Hepatic stellate cell (primary cell): Measurements from ENCODE around the gene CFI.

Experiments used
- DNase-seq: peaks from one replicate; pipeline ENCODE4 v3.0.0; 2011; ENCODE audit warnings: low spot score

The CFI gene

DNA sequence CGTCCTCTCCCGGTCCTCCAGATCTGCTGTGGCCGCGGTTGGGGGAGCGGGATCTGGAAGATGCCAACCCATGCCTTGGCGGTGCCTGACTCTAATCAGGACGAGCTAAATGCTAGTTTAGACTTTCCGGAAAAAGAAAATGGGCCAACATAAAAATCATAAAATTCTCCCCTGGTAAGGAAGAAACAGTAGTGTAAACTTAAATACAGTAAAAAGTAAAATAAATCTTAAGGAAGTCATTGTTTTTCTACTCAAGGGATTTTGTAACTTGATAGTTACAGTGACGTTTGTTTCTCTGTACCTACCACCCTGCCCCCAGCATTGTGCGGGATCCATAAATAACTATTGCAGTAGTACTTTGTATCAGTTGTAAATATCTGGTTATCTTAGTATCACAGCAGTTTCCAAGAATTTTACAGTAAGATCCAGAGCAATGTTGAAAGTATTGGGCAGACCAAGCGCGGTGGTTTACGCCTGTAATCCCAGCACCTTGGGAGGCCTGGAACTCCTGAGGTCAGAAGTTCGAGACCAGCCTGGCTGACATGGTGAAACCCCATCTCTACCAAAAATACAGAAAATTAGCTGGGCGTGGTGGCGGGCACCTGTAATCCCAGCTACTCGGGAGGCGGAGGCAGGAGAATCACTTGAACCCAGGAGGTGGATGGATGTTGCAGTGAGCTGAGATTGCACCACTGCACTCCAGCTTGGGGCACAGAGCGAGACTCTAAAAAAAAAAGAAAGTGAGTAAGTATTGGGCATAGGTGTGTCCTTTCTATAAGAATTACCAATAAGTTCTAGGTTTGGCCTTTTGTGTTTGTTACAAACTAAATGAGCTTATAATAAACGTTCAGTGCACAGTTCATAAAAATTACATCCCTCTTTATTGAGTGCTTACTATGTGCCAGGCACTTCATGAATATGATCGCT lies 70.9 kb downstream of the CFI start:
- no peak for DNase-seq

DNA sequence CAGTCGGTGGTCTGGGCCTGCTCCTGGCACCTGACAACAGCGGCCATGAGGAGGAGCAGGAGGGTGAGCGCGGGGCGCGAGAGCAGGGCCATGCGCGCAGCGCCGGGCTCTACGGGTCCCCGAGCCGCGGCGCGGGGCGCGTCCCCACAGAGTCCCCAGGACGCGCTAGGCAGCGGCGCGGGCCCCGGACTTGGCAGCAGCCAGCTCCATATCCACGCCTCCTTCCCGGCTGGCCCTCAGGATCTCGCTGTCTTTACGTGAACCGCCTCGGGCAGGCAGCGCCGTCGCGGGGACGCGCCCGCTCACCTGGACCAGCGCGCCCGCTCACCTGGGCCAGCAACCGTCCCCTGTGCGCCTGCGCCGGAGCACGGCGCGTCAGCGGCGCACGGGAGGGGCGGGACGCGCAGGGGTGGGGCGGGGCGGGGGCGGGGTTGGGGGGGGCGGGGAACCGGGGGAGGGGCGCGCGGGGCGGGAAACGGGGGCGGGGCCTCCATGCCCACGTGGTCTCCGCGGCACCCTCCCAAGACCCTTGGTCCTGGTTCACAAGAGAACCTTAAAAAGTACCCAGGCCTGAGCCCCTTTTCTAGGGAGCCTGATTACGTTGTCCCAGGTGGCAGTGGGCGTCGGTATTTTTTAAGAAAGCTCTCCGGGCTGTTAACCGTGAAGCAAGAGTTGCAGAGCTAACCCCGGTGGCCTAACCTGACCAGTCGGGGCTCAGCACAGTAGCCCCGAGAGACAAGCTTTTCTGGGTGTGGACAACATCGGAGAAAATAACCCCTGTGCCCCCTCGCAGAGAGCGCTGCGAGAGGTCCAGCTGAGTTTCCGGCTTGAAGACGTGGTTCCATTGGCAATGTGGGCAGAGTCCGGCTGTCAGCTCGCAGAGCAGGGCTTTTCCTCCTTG lies 71.8 kb downstream of the CFI start, which contains the start of gene PLA2G12A:
Gene PLA2G12A, minus strand, starts transcription at position 353 of the 901 bp plus-strand sequence. Its CDS starts 261 bp downstream, at position 92.
- DNase-seq, result peak; percentile 72

DNA sequence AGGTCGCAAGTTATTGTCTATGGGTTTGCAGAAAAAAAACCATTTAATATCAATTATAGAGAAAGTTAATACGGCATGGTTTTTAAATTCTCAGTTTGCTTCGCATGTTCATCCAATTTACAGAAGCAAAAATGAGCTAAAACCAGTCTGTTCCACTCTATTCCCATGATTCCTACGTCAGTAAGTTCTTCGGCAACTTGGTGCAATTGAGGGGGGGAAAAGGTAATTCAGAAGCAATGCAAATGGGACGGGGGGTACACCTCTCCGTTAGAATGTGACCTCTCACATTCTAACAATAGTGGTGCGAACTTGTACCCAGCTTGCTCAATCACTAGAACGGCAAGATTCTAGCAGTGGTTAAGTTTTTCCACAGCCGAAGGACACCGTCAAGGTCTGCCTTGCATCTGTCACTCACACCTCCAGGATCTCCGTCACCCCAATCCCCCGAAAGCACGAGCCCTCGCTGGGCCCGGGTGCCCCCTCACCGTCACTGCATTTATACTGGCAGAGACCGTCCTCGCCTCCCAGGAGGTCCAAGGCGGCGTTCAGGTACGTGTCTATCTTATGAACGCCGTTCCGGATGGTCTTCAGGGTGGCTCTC lies 72.6 kb downstream of the CFI start:
- DNase-seq, result peak; percentile 6

DNA sequence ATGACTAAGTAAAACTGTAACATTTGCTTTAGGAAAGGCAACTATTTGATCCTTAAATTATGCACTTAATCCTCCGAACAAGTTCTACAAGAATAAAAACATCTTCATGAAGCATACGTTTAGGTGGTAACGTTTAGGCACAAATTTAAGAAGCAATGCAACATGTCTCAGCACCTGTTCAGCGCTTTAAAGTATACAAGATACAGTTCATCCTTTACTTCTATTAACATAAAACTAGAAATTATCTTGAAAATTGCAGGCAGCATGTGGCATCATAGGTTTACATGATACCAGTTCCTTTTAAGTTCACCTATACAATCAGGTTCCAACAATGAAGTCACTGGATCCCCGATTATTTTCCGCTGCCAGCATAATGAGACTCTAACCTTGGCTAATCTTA lies 73.4 kb downstream of the CFI start:
- no peak for DNase-seq

DNA sequence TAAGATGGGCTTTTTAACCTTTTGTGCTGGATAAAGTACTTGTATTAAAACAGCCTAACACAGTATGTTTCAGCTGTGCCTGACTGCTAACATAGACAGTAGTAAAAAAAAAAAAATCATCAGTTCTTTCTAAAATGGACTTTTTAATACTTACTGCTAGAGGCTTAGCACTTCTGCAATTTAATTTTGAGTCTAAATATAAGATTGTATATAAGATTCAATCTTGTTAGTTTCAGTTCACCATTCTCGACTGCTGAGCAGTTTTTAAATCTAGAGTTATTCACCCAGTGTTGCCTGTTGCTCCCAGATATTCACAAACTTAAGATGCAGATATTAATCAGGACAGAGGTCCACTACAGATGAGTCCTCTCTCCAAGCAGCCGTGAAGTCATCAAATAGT lies 78.7 kb downstream of the CFI start:
- DNase-seq, result no peak

- no peak for DNase-seq
Observed at GRCh38 chr4:109722357-109722756, 79.4 kb downstream of the CFI start.

DNA sequence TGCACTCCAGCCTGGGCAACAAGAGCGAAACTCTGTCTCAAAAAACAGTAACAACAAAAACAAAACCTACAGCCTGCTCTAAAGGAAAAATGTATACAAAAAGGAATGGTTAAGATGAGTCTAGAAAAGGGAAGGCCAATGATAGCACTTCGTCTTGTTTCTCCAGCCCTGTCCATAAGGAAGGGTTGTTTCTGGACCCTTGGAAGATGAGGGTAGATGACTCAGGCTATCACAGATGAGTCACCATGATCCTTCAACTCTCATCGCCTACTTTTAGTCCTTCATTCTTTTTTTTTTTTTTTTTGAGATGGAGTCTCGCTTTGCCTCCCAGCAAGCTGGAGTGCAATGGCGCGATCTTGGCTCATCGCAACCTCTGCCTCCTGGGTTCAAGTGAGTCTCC lies 80.8 kb downstream of the CFI start:
- DNase-seq, result peak; percentile 26

DNA sequence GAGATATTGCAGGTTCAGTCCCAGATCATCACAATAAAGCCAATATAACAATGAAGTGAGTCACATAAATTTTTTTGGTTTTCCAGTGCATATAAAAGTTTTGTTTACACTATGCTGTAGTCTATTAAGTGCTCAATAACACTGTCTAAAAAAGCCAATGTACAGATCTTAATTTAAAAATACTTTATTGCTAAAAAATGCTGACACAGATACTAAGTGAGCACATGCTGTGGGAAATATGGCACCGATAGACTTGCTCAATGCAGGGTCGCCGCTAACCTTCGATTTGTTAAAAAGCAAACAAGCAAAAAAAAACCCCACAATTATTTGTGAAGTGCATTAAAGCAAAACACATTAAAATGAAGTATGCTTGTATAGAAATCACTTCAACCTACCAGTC lies 82.2 kb downstream of the CFI start:
- no peak for DNase-seq

- DNase-seq, result no peak
Observed at GRCh38 chr4:109718759-109719158, 83.0 kb downstream of the CFI start.

DNA sequence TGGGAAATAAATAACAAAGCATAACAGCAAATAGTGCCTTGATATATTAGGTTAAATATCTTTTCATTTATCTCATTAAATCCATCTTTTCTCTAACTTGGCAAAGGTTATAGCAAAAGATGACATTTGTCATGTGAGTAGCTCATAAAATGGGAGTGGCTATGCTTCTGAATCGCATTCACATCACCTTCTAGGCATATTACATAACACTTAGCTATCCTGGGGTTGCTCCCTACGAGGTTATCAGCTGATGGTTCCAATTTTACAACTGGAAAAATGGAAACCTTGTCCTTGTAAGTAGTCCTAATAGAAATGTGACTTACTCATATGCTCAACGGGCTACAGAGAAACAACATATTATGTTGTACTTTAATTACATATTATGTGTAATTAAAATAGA lies 88.3 kb downstream of the CFI start:
- DNase-seq, result no peak

DNA sequence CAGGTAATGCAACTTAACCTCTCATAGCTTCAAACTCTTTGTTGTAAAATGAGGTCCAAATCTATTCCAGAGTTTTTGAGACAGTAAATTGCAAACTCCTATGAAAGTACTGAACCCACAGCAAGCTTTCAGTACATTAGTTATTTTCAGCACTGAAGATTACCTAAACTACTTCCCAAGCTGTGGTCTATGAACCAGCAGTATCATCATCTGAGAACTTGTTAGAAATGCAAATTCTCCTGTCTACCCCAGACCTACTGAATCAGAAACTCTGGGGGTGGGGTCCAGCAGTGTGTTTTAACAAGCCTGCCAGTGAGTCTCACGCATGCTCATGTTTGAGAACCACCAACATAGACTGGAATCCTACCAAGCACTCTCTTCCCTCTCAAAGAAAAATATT lies 92.8 kb downstream of the CFI start:
- DNase-seq, result no peak

GRCh38 chr4:109708435-109708834 lies 93.4 kb downstream of the CFI start:
- no peak for DNase-seq

GRCh38 chr4:109703664-109704361 lies 98.0 kb downstream of the CFI start:
- DNase-seq, result no peak

- DNase-seq, result peak; percentile 74
Observed at GRCh38 chr4:109702950-109703663, 98.7 kb downstream of the CFI start, which contains the start of gene CASP6. CASP6 (minus strand) TSS chr4:109703445; CDS start chr4:109703395, 50 bp downstream.

DNA sequence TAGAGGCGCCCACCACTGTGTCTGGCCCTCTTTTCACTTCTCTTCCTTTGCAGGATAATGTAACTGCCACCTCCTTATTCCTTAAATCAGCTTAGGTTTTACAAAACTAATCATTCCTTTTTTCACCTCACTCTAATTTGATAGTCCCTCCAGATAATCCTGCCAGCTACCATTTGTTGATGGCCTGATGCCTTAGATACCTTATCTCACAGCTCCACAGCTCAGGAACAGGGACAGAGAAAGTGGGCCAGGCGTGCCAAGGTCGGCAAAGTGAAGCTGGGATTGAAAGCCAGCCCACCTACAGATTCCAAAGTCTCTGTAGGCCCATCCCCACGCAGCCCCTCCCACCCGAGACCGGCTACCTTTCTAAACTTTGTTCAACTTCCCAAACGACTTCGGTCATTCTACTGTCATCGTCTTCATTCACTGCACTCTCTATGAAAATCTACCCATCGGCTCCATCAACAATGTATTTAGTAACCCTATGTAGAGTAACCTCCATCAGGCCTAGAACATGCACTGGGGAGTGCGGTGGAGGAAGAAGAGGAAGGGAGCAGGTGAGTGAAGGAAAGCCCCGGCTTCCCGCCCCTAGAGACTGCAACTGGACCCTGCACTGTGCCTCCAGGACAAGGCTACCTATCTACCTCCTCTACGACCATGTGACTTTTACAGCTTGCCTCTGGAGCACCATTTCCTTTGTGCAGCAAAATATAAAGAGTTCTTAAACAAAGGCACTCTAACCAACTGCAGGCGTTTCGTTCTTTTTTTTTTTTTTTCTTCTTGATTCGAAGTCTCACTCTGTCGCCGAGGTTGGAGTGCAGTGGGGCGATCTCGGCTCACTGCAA lies 100.0 kb downstream of the CFI start:
- DNase-seq, result no peak

GRCh38 chr4:109699553-109700225 lies 102.1 kb downstream of the CFI start:
- no peak for DNase-seq

DNA sequence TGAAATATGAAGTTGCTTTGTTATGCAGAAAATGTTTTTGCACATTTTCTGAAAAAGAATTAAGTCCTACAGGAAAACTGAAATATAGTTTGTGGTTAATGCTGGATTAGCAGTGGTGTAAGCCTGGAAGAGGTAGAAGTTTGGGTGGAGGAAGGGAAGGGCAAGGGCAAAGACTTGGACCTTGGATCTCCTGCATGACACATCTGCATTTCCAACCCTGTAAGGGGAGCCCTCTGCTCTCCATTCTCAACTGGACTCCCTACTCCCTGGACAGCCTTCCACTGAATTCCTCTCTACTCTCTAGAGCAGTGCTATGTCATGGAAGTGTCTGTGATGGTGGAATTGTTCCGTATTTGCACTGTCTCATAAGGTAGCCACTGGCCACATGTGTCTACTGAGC lies 103.1 kb downstream of the CFI start:
- no peak for DNase-seq

DNA sequence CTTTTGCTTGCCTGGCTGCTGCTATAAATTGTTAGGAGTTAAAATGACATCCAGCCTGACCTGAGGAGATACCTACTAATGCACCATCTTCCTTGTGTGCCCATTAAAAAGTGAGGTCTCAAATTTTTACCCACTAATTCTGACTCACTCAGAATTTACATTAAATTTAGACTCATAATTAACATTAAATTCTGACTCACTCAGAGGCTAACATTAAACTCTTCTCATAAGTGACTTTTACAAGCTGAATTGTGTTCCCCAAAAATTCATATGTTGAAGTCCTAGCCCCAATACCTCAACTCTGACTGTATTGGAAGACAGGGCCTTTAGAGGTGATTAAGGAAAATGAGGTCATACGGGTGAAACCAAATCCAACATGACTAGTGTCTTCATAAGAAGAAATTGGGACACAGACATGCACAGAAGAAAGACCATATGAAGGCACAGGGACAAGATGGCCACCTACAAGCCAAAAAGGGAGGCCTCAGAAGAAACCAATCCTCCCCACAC lies 110.3 kb downstream of the CFI start:
- DNase-seq, result no peak
